ENCODE results near the gene C2orf49.

C2orf49 gene

DNA sequence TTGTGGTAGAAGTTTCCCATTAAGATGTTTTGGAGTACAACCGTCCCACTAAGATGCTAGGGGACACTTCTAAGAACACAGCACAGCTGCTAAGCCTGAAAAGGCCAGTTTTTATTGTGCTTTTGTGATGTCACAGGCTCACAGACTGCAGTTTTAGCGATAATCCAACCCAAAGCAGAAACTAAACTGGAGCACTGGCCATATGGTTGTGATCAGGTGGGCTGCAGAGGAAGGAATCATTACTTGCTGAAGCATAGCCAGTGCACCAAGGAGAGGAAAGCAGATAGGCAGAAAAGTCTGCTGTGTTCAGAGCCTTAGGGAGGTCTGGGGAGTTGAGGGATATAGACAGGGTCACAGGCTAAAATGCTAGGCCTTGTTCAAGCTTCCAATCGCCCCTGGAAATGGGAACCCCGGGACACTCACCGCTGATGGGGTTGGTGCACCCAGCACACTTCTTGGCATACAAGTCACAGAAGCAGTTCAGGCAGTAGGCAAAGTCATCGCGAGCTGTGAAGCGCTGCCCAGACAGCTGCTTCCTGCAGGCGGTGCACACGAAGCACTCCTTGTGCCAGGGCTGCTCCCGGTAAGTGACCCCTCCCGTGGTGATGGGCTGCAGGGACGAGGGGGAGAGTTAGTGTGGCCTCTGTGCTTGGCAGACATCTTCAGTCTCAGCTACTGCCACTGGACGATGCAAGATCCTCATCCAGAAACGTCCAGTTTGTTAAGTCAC lies 25.7 kb downstream of the C2orf49 start:
- no peak for DNase-seq (ENCODE audit: low read depth)

DNA sequence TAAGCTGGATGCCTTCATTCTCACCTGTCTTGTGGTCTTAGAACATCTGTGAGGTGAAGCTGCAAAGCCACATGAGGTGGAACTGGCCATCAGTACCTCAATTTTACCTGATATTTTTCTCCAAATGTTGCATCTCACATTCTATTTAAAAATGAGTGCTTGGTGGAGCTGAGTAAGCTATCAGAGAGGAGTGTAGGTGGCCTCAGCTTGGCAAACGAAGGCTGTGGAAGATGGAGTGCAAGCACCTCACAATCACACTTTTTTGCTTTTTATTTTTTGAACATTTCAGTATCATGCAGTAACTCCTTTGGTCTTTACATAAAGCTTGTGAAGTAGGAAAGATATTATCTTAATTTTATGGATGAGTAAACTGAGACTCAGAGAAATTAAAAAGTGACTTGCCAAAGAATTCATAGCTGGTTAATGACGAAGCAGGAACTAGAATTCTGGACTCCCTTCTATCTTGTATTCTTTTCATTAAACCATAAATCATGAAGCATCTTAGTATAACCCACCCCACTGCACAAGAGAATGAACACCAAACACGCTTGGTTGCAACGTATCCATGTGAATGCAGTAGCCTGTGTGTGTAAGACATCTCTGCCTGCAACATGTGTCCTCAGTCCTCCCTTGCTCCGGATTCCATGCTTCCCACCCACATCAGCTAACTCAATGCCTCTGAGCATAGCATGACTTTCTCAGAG lies 27.2 kb downstream of the C2orf49 start:
- no peak for DNase-seq (ENCODE audit: low read depth)

DNA sequence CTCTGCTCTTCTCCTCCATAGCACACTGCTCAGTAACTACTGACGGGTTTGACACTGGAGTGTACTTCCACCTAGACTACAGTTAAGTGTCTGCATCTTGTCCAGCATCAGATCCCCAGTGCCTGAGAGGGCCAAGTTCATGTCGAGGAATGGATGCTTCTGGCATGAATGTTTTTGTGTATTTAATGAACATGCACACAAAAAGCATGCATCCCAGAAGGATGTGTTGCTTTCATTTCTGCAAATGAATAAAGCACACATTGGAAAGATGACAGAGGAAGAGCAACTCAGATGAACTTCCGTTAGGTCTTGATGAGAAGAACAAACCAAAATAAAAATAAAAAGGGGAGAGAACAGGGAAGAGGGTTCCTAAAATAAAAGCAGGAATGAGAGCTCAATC lies 27.9 kb downstream of the C2orf49 start:
- no peak for DNase-seq (ENCODE audit: low read depth)

DNA sequence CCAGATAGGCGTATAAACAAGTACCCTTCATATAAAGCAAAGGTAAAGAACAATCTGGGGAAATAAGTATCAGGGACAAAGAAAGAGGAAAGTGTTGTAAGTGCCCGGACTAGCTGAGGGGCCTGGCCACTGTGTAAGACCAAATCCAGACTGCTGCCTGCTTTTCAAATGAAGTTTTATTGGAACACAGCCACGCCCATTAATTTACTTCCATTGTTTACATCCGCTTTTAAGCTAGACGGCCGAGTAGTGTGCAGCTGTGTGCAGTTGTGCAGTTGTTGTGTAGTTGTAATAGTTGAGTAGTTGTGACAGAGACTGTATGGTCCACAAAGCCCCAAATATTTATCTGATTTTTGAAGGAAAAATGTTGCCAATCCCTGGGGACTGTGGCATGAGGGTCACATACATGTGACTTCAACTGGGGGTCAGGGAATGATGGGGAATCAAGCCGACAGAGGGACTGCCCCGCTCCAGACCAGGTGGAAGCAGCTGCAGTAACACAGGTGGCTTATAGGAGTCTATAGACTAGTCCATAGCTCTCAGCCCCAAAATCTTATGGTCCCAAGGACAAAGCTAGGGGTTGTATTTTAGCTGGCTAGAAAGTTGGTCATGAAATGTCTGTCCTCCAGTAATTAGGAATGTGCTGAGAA lies 31.5 kb downstream of the C2orf49 start:
- DNase-seq (ENCODE audit: low read depth) = no peak

DNA sequence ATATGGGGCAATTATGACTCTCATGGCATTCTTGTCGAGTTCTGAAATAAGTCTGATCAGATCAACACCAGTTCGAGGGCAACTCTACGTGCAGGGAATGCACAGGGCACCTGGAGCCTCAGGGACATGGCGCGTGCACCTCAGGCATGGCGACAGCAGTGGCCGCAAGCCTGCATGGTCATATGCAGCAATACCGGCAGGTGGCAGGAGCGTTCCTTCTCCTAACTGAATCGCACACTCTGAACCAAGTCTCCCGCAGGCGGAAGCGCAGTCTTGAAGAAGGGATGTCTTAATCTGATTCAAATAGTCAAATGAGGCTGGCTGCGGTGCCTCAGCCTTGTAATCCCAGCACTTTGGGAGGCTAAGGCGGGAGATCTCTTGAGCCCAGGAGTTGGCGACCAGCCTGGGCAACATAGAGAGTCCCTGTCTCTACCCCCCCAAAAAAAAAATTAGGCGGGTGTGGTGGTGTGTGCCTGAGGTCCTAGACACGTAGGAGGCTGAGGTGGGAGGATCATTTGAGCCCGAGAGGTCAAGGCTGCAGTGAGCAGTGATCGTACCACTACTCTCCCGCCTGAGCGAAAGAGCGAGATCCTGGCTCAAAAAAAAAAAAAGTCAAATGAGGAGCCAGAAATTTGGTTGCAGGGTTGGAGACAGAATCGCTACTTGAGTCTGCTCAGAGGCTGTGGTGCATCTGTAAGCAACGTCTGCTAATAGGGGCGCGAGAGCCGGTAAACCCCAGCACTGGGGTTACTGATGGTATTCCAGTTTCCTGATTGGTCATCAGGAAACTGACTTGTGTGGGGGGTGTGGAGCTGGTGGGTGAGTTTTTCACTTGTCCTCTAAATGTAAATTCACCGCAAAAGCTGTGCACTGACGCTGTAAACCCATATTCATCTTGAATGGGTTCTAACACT lies 32.7 kb downstream of the C2orf49 start:
- DNase-seq (ENCODE audit: low read depth) = peak; percentile 79

DNA sequence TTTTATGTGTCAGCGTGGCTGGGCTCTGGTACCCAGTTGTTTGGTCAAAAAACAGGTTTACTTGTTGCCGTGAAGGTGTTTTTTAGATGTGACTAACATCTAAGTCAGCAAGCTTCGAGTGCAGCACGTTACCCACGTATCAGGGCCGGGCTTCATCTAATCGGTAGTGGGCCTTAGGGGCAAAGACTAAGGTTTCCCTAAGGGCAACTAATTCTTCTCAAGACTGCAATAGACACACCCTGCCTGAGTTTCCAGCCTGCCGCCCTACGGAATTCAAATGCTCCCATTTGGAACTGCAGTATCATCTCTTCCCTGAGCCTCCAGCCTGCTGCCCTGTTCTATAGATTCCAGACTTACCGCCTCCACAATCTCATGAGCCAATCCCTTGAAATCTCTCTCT lies 33.8 kb downstream of the C2orf49 start:
- no peak for DNase-seq (ENCODE audit: low read depth)

DNA sequence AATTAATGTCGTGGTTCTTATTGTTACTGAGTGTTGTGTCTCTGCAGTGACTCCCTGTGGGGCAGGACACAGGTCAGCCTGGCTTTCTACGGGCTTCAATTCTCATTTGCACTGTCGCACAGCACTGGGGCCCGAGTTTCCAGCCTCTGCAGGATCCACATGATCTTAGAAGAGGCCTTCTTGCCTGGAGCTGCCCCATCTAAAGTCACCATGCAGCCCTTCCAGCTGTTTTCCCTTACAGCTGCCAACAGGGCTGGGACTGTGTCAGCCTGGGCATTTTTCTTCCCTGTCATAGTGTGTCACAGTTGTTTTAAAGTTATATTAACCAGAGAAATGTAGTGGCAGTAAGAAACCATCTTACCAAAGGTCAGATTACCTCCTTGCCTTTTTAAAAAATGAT lies 34.5 kb downstream of the C2orf49 start:
- DNase-seq (ENCODE audit: low read depth) = no peak

DNA sequence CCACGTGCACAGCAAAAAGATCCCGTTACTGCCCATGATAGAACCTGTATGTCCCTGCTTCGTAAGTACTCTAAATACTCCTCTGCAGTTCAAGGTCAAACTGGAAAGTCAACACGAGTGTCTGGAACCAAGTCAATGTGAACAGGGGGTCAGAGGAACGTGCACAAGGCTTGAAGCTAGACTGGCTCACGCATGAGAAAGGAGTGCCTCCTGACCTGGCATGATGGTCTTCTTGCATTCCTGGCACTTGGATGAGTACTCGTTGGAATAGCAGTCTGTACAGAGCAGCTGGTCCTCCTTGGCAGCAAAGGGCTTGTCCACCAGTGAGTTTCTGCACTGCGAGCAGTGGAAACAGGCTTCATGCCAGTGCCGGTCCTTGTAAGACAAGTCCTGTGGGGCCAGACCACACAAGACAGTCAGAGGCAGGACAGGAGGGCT lies 36.0 kb downstream of the C2orf49 start:
- DNase-seq (ENCODE audit: low read depth) = no peak

DNA sequence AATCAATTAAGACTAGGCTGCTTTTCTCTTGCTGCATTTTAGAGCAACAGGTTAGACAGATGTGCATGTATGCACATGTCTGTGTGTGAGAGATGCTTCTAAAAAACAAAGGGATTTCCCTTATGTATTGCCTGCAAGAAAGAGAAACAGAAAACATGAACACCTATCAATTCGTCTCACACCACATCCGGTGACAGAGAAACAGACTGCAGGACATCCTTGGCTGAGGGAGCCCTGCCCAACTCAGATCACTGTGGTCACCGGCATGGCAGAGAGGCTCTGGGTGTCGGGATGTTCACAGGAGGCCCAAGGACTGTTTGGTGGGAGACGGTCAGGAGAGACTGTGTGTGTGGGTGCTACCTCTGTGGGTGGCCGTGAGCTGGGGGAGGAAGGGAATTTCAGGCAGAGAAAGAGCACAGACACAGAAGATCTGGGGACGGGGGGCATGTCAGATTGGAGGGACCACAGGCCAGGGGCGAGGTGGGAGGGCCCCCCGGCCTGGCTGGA lies 36.6 kb downstream of the C2orf49 start:
- no peak for DNase-seq (ENCODE audit: low read depth)

DNA sequence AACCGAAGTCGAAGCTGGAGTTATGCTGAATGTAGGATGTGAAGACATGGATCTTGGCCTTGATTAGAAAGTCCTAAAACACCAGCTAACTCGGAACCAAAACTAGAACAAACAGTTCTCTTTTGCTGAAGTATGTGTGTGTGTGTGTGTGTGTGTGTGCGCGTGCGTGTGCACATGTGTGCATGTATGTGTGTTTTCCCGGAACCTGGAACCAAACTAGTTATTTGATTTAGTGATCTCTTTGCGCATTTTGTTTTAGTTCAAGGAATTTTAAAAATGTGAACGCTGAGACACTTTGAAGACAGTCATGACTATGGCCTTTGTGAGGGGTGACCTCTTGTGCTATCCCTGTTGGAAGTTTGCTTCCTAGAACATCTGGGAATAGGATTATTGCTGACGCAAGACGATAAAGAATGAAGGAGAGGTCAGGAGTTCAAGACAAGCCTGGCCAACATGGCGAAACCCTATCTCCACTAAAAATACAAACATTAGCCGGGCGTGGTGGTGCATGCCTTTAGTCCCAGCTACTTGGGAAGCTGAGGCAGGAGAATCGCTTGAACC lies 37.7 kb downstream of the C2orf49 start:
- peak; percentile 66 for DNase-seq (ENCODE audit: low read depth)

DNA sequence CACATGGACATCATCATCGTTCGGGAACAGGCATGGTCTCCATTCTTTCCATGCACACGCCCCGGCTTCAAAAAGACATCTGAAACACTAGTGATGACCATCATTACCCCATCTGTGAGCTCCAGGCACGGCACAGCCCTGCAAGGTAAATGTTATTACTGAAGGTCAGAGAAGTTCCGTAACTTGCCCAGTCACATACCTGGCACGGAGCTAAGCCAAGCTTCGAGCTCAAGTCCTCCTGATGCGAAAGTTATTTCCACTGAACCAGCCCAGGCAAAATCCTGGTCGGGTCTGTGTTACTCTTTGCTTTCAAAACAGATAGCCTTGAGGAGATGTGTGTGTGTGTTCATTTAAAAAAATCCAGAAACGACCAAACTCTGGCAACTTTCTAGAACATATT lies 38.7 kb downstream of the C2orf49 start:
- no peak for DNase-seq (ENCODE audit: low read depth)

DNA sequence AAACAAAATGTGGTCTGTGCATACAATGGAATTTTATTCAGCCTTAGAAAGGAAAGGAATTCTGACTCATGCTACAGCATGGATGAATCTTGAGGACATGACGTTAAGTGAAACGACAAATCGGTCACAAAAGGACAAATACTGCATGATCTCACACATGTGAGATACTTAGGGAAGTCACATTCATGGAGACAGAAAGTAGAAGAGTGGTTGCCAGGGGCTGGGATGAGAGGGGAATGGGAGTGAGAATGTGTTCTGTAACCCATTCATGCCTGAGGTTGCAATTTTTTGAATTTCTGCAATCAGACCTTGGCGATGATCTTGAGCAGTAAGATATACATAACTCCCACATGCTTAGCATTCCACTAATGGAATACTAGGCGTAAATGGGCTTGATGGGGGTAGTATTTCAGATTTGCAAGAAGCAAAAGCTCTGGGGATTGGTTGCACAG lies 39.5 kb downstream of the C2orf49 start:
- DNase-seq (ENCODE audit: low read depth) = peak; percentile 89

DNA sequence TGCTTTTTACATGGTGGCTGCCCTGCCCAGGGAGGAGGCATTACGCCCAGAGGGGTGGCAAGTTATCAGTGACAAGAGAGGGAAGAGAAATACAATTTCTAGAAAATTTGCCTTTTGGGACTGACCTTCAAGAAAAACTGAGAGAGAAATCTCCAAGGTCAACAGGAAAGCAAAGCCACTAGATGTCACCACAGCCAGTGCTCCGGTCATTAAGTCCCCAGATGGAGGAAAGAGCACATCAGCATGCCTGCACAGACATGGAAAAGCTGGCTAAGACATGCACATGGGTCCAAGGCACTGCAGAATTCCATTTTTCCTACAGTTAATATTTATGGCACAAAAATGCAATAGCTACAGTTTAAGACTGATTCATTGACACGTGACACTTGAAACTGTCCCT lies 40.5 kb downstream of the C2orf49 start:
- no peak for DNase-seq (ENCODE audit: low read depth)

DNA sequence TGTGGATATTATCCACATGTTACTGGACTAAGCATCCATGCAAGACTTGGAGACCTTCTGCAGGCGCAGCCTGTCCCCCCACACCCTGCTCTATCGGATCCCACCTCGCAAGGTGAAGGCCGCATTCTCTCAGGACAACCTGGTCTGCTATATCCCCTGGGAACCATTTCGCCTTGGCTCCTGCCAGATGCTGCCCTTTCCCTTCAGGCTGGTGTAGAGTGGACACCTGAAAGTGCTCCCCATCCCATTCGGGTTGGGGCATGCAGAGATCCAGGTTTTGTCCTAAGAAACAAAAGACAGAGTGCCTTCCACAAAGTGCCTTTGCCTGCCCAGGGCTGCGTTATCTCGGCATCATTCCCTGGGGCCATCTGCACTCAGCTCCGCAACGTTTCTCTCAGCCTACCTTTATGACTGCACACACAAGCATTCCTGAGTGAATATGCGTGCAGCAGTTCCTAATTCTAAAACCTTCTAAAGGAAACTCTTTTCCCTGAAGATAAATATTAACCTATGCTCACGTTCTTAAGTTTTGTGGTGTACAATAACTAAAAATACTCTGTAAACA lies 41.0 kb downstream of the C2orf49 start:
- DNase-seq (ENCODE audit: low read depth) = peak; percentile 39

DNA sequence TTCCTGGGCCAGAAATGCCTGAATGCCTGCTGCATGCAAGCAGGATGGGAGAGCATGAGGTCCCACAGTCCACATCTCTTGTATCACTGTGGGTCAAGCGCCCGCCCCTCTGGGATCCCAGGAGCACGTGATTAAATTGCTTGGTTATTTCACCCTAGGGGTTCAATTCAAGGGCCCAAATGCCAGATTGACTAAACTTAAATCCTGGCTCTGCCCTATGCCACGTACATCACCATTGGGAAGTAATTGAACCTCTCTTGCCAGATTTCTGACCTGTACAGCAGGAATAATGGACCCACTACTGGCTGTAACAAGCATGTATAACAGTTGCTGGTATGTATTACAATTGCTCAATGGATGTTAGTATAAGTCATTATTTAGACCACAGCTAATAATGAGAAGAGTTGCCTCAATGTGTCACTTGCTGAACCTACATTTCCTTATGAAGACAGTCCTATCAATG lies 41.6 kb downstream of the C2orf49 start:
- no peak for DNase-seq (ENCODE audit: low read depth)

DNA sequence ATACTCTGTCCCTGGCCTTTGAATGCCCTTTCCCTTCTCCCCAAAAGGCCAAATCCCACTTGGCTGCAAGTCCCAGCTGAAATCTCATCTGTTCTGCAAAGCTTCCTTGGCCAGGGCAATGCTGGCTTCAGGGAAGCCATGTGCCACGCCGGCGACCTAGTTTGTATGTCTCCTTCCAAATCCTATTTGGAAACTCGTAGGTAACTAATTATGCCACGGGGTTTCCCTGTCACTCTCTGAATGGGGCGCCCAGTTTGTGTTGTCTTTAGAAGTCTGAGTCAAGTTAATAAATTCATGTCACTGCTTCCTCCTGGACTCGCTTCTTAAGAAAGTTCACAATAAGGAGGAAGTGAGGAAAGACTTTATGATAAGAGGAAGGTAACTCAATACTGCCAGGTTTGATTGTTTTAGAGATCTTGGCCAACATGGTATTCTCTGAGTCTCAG lies 42.4 kb downstream of the C2orf49 start:
- no peak for DNase-seq (ENCODE audit: low read depth)

DNA sequence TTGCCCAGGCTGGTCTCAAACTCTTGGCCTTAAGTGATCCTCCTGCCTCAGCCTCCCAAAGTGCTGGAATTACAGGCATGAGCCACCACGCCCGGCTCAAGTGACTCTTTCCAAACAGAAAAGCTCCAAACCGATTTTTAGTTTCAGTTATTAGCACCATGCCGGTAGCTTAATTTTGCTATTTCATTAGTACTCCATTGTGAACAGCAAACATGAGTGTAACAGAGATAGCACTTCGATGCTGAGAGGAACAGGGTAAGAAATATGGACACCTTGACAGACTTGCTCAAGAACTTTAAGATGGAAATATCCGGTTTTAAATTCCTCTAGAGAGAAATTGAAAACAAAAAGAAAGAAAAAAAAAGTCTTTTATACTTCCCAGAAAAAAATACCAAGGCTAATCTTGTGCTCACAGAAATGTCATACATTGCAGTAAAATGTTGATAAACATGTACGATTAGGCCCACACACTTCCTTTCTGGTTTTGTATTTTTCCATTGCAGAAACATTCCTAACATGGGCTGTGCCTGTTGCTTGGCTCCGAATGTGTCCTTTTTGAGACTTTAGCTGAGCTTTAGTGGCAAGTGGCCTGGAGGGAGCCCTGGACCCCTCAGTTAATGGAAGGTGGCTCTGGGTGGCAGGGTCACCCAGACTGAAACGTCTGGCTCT lies 43.2 kb downstream of the C2orf49 start:
- DNase-seq (ENCODE audit: low read depth) = no peak

DNA sequence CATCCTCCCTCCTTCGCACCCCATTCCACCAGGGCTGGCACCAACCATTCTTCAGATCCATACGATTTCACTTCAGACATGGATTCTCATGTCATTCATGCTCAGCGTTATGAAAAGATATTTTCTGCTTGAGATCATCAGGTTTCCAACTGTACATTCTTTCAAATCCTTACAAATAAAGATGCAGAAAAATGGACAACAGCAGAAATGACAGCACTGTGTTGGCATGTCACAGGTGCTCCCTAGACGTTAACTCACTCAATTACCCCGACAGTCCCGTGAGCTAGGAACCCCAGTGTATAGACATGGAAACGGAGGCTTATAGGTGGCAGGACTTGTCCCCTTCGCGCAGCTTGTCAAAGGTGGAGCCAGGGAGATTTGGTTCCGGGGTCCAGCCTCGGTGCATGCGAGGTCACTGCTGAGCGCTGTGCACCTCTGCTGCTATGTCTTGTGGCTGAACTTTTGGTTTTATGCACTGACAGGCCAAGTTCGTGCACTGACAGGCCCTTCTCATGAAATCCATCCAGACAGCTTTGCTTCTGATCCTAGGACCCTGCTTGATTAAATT lies 43.8 kb downstream of the C2orf49 start:
- DNase-seq (ENCODE audit: low read depth) = no peak

DNA sequence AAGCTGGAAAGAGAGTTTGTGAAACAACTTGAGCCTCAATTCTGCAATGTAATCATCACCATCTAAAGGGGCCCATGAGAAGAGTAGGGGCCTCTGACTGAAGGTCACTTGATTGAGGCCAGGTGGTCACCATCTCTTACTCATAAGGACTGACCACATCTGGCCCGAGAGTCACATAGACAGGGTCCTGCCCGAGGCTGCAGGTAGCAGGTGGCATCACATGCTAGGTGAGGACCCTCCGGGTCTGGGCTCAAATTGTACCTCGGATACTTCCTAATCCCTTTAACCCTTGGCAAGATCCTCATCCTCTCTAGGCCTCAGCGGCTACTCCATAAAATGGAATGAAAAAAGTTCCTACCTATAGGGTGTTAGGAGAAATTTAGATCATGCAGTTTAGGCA lies 44.8 kb downstream of the C2orf49 start:
- DNase-seq (ENCODE audit: low read depth) = no peak
